ENCODE measurements around the gene TMPRSS3. TPM values are rescaled to one million over a fixed set of nuclear protein-coding genes. Genes with fewer than 3 reads are reported as not detected.

Gene TMPRSS3
- total RNA-seq, 1 experiment from 2014 or later, result not detected

- no peak for DNase-seq (ENCODE audit: low read depth)
Measured at GRCh38 chr21:42351626-42352440, 44.0 kb downstream of the TMPRSS3 start.

- no peak for DNase-seq (ENCODE audit: low read depth)
Measured at GRCh38 chr21:42350927-42351426, 44.9 kb downstream of the TMPRSS3 start, which contains the start of gene TFF2. Gene TFF2, minus strand, starts transcription at chr21:42350994. Its CDS starts 37 bp downstream, at chr21:42350957.

GRCh38 chr21:42350318-42350910, 45.4 kb downstream of the TMPRSS3 start:
- no peak for DNase-seq (ENCODE audit: low read depth)

- DNase-seq (ENCODE audit: low read depth), result no peak
Measured at GRCh38 chr21:42349420-42350317, 46.2 kb downstream of the TMPRSS3 start.

GRCh38 chr21:42348762-42349161, 47.1 kb downstream of the TMPRSS3 start:
- no peak for DNase-seq (ENCODE audit: low read depth)

GRCh38 chr21:42347601-42348327, 48.1 kb downstream of the TMPRSS3 start:
- no peak for DNase-seq (ENCODE audit: low read depth)

GRCh38 chr21:42346866-42347600, 48.8 kb downstream of the TMPRSS3 start:
- DNase-seq (ENCODE audit: low read depth), result no peak

GRCh38 chr21:42346441-42346840, 49.4 kb downstream of the TMPRSS3 start:
- no peak for DNase-seq (ENCODE audit: low read depth)

GRCh38 chr21:42344631-42345030, 51.2 kb downstream of the TMPRSS3 start:
- no peak for DNase-seq (ENCODE audit: low read depth)

GRCh38 chr21:42343963-42344510, 51.8 kb downstream of the TMPRSS3 start:
- no peak for DNase-seq (ENCODE audit: low read depth)

GRCh38 chr21:42343556-42343955, 52.3 kb downstream of the TMPRSS3 start:
- no peak for DNase-seq (ENCODE audit: low read depth)

- DNase-seq (ENCODE audit: low read depth), result no peak
Measured at GRCh38 chr21:42343101-42343500, 52.8 kb downstream of the TMPRSS3 start.

GRCh38 chr21:42341776-42342542, 53.9 kb downstream of the TMPRSS3 start:
- no peak for DNase-seq (ENCODE audit: low read depth)

- no peak for DNase-seq (ENCODE audit: low read depth)
Measured at GRCh38 chr21:42340187-42341050, 55.4 kb downstream of the TMPRSS3 start.

- no peak for DNase-seq (ENCODE audit: low read depth)
Measured at GRCh38 chr21:42338729-42339715, 56.8 kb downstream of the TMPRSS3 start.

GRCh38 chr21:42337830-42338728, 57.8 kb downstream of the TMPRSS3 start:
- peak; percentile 1 for DNase-seq (ENCODE audit: low read depth)
